IPS-18c (cell line): ENCODE data around the gene ANKRD36C.
"Not testable (repeated sequence)": the region's sequence is repeated elsewhere in the genome, so short reads cannot be mapped to it uniquely, and the experiment has no call there.

Experiments used
- H3K4me3 ChIP-seq: 2 replicates; pipeline ENCODE4 v1.7.0; 2013; ENCODE audit warnings: low read depth, mild to moderate bottlenecking, low read length, moderate library complexity; ENCODE audit not compliant: insufficient read depth
- H3K9me3 ChIP-seq: one replicate; pipeline ENCODE4 v1.6.1; 2013; ENCODE audit warnings: mild to moderate bottlenecking, low read length, moderate library complexity; ENCODE audit not compliant: control insufficient read depth, insufficient read depth

ANKRD36C gene

DNA sequence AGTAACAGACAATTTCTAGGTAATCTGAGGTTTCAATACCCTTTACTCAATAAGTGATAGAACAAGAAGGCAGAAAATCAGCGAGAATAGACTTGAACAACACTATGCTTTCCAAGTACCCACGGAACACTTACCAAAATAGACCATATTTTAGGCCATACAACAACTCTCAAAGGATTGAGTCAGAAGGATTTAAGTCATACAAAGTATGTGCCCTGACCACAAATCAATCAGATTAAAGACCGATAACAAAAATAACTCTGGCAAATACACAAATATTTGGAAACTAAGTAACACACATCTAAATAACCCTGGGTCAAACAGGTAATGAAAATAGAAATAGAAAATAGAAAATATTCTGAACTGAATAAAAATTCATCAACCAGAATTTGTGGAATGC is 129.5 kb downstream of the ANKRD36C start:
- H3K9me3 ChIP-seq: not testable (repeated sequence)

DNA sequence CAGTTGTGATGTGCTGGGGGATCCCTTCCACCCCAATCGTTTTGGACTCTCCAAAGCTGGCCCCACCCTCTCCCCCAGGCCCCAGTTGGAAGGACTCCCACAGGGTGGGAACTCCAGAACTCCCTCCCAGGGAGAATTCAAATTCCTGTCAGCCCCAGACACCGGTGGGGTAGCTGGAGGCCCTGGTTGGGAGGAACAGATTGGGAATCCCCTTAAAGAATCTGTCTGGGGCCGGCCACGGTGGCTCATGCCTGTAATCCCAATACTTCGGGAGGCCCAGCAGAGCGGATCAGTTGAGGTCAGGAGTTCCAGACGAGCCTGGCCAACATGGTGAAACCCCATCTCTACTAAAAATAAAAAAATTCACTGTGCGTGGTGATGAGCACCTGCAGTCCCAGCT is 155.5 kb downstream of the ANKRD36C start:
- Histone ChIP-seq H3K9me3 (peaks cover 9% of the 10 kb centered on the region), H3K4me3 (no peak overlapping the region)

More for the DNA sequence above, 129.5 kb downstream of the ANKRD36C start:
- H3K4me3 ChIP-seq: not testable (repeated sequence)

DNA sequence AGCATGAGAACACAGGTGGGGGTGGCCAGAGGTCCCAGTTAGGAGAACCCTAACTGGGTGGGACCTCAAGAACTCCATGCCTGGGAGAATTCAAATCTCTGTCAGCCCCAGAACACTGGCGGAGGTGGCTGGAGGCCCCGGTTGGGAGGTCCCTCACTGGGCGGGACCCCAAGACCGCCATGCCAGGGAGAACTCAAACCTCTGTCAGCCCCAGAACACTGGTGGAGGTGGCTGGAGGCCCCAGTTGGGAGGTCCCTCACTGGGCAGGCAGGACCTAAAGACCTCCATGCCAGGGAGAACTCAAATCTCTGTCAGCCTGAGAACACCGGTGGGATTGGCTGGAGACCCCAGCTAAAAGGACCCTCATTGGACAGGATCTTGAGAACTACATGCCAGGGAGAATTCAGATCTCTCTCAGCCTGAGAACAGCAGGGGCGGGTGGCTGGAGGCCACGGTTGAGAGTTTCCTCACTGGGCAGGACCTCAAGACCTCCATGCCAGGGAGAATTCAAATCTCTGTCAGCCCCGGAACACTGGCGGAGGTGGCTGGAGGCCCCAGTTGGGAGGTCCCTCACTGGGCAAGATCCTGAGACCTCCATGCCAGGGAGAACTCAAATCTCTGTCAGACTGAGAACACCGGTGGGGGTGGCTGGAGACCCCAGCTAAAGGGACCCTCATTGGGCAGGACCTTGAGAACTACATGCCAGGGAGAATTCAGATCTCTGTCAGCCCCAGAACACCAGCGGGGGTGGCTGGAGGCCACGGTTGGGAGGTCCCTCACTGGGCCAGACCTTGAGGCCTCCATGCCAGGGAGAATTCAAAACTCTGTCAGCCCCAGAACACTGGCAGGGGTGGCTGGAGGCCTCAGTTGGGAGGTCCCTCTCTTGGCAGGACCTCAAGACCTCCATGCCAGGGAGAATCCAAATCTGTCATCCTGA is 157.3 kb downstream of the ANKRD36C start:
- H3K4me3 ChIP-seq: not testable (repeated sequence)
- peaks cover 11% of the 10 kb centered on the region for H3K9me3 ChIP-seq

DNA sequence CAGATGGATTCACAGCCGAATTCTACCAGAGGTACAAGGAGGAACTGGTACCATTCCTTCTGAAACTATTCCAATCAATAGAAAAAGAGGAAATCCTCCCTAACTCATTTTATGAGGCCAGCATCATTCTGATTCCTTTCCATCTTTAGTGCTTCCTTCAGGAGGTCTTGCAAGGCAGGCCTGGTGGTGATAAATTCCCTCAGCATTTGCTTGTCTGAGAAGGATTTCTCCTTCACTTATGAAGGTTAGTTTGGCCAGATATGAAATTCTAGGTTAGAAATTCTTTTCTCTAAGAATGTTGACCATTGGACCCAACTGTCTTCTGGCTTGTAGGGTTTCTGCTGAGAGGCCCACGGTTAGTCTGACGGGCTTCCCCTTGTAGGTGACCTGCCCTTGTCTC is 167.4 kb downstream of the ANKRD36C start:
- H3K4me3 ChIP-seq, H3K9me3 ChIP-seq: not testable (repeated sequence)

DNA sequence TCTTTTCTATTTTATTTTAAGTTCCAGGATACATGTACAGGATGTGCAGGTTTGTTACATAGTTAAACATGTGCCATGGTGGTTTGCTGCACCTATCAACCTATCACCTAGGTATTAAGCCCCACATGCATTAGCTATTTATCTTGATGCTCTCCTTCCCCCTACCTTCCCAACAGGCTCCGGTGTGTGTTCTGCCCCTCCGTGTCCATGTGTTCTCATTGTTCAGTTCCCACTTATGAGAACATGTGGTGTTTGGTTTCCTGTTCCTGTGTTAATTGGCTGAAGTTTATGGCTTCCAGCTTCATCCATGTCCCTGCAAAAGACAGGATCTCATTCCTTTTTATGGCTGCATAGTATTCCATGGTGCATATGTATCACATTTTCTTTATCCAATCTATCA is 174.1 kb downstream of the ANKRD36C start:
- H3K4me3 ChIP-seq, H3K9me3 ChIP-seq: not testable (repeated sequence)

DNA sequence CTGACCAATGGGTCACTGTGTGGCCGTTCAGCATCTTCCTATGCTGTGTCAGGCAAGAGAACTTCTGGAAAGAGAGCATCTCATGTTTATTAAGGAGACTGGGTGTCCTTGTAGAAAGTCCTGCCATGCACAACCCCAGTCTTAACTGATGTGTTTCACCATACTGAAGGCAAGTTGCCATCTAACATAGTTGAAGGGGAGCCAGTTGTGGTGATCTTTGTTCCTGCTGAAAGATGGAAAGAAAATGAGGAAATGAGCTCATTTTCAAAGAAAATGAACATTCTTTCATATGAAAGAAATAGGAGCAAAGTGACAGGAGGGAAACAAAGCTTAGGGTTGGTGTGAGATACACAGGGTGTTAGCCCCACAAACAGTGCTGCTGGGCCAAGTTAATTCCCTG is 178.3 kb downstream of the ANKRD36C start:
- H3K9me3 ChIP-seq, H3K4me3 ChIP-seq: not testable (repeated sequence)

DNA sequence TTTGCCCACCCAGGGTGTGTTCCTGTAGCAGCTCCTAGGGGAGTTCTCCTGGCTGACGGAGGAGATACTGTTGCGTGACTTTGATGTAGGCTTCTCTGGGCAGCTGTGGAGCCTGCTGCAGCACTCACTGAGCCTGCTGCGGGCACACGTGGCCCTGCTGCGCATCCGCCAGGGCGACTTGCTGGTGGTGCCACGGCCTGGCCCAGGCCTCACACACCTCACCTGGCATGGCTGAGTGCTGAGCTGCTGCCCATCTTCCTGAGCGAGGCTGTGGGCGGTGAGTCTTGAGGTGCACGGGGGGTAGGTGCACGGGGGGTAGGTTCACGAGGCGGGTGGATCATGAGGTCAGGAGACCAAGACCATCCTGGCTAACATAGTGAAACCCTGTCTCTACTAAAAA is 191.7 kb downstream of the ANKRD36C start:
- Histone ChIP-seq H3K9me3 (no peaks in the 10 kb centered on the region), H3K4me3 (no peak overlapping the region)

DNA sequence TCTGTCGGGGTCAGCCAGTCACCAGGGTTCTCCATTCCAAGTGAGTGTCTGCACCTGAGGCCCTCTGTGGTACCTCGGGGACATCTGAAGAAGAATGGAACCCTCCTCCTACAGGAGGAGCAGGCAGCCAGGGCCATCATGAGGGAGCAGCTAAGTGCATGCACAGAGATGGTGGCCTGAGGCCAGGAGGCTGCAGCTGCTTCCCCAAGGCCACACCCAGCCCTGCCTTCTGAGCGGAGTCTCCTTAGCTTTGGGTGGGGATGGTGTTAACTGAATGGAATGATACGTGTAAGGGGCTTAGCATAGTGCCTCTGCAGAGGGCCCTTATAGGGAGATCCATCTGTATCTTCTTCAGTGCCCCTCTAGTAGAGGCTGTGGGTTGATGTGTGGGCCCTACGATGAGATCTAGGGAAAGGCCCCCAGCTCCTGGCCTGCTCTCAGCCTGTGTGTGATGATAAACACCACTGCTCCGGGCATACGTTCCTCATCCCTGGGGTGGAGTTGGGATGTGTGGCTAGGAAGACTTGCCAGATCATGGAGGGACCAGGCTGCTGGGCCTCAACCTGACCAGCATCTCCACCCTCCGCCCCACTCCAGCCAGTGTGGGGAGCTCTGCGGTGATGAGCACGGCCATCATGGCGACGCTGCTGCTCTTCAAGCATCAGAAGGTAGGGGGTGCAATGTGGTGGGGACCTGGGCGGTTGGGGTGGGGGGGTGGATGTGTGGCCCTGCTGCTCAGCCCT is 192.3 kb downstream of the ANKRD36C start:
- not testable (repeated sequence) for H3K9me3 ChIP-seq, H3K4me3 ChIP-seq

DNA sequence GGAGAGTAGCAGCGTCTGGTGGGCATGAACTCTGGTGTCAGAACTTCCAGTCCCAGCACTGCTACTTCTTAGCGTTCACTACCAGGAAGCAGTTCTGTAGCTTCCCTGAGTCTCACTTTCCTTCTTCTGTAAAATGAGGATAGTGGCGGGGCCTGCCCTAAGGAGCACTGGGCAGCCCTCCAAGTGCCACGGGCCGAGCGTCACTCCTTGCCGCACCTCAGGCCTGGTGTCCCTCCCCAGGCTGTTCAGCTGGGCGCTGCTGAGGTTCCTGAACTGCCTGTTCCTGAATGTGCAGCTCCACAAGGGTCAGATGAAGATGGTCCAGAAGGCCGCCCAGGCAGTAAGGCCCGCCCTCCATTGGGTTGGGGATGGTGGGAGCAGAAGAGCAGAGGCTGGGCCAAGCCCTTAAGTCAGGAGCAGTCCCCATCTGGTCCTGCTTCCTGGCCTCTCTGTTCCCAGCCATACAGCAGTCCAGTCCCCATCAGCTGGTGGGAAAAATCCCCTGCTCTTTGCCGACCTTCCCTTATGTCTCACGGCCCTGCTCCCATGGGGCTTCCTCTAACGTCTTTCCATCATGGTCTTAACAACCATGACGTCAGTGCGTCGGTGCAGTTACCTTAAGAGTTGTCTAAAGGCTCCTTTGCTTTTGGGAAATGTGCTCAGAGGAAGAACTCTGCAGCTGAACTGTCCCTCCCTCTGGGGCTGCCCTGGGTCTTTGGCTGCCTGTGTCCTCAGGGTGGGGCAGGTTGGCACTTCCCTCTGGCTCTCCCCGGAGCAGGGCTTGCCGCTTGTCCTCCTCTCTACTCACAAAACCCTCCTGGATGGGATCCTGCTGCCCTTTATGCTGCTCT is 195.2 kb downstream of the ANKRD36C start:
- not testable (repeated sequence) for H3K4me3 ChIP-seq, H3K9me3 ChIP-seq

DNA sequence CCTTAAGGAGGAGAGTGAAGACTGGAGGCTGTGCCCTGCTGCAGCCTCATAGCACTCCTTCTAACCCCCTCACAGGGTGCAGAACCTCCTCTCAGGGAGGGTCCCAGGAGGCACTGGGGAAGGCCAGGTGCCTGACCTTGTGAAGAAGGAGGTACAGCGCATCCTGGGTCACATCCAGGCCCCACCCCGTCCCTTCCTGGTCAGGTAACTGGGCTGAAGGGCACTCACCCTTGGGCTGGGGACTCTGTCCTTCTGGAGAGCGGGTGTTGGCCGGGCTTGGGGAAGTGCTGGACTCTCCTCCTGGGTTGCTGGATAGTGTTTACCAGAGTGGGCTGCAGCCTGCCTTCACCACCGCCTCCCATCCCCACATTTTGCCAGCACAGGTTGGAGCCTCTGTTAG is 197.7 kb downstream of the ANKRD36C start:
- H3K9me3 ChIP-seq, H3K4me3 ChIP-seq: not testable (repeated sequence)

DNA sequence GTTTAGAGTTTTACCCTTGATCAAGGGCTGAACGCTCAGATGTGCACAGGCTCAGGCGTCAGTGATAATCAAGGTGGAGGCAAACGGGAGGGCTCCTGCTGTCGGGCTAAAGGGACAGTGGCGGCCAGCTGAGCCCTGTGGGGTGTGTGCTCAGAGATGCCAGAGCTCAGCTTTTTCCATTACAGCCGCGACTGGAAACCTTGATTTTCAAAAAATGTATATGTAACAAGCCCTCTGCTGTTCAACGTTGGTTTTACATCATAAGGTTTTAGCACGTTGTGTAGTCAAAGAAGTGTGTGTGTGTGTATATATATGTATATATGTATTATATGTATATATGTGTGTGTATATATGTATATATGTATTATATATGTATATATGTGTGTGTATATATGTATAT is 201.4 kb downstream of the ANKRD36C start:
- H3K4me3 ChIP-seq, H3K9me3 ChIP-seq: not testable (repeated sequence)

DNA sequence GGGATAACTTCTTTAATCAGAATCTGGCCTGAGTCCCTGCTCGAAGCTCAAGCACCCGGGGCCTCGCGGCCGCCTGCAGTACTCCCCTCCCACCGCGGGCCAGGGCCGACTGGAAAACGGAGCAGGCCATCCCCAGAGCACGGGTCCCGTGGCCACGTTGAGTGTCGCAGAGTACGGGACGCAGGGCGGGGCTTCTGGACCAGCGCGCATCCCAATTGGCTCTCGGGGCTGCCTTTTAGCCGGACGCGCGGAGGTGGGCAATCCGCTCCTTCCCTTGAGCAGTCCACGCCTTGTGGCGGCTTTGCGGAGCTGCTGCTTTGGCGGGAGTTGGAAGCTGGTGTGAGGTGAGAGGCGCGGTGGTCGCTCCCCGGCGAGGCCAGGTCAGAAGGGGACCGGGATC is 202.2 kb downstream of the ANKRD36C start:
- H3K9me3 ChIP-seq, H3K4me3 ChIP-seq: not testable (repeated sequence)

DNA sequence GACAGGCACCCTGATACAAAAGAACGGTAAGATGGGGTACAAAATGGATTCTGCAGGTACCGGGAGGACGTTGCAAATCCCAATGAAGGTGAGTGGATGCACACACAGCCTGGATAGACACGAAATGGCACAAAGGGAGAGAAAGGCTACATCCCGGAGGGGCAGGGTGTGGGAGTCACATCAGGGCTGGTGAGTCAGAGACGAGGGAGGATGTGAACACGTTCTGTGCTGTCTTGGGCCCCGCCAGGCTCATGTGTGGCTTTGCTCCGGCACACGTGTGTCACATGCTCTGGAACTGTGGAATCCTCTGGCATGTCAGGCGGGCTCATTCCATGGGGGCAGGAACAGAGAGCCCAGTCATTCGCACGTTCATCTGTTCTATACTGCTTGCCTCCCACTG is 203.0 kb downstream of the ANKRD36C start:
- H3K9me3 ChIP-seq, H3K4me3 ChIP-seq: not testable (repeated sequence)
